Uterus (tissue), 2 donors: Measurements from ENCODE around the gene TPPP.

Experiments
- POLR2A ChIP-seq, 2 donors: fragments of 450-650 bp; IDR thresholded peaks; one replicate each; pipeline ENCODE4 v1.6.1; 2016; ENCODE audit warnings: antibody characterized with exemption in 2 of 2, mild to moderate bottlenecking in 1 of 2, moderate library complexity in 1 of 2
- TF ChIP-seq, protein P1 (sequence below), 4 experiments: fragments of 200-600 bp in 2 of 4; fragments of 450-650 bp in 2 of 4; sonication (generic) in 2 of 4; IDR thresholded peaks; one replicate each; pipeline ENCODE4 v1.5.1; 2016 to 2019; ENCODE audit warnings: antibody characterized with exemption in 4 of 4, mild to moderate bottlenecking in 2 of 4, moderate library complexity in 1 of 4

GRCh38 chr5:672329-673160 is 20.6 kb downstream of the TPPP start:
- TF ChIP-seq, protein P1, sequence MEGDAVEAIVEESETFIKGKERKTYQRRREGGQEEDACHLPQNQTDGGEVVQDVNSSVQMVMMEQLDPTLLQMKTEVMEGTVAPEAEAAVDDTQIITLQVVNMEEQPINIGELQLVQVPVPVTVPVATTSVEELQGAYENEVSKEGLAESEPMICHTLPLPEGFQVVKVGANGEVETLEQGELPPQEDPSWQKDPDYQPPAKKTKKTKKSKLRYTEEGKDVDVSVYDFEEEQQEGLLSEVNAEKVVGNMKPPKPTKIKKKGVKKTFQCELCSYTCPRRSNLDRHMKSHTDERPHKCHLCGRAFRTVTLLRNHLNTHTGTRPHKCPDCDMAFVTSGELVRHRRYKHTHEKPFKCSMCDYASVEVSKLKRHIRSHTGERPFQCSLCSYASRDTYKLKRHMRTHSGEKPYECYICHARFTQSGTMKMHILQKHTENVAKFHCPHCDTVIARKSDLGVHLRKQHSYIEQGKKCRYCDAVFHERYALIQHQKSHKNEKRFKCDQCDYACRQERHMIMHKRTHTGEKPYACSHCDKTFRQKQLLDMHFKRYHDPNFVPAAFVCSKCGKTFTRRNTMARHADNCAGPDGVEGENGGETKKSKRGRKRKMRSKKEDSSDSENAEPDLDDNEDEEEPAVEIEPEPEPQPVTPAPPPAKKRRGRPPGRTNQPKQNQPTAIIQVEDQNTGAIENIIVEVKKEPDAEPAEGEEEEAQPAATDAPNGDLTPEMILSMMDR (IDR thresholded peaks at IDR 0.05), result no peak
- no peak for TF ChIP-seq POLR2A (IDR thresholded peaks at IDR 0.05)
